Vagina (tissue), 2 donors: ENCODE results near the gene GCNT3.

Experiments used
- CTCF ChIP-seq, 3 experiments: fragments of 450-650 bp in 2 of 3; fragments of 200-600 bp in 1 of 3; sonication (generic) in 1 of 3; IDR thresholded peaks; one replicate each; pipeline ENCODE4 v1.5.1; 2017 to 2019; ENCODE audit warnings: antibody characterized with exemption in 3 of 3, mild to moderate bottlenecking in 2 of 3, moderate library complexity in 2 of 3
- POLR2AphosphoS5 ChIP-seq, 2 donors: sonication (generic); formaldehyde crosslinking; IDR thresholded peaks; one replicate each; pipeline ENCODE4 v1.9.0; 2017; ENCODE audit warnings: antibody characterized with exemption in 2 of 2, mild to moderate bottlenecking in 2 of 2, low read depth in 1 of 2; ENCODE audit not compliant: insufficient read depth in 1 of 2

DNA sequence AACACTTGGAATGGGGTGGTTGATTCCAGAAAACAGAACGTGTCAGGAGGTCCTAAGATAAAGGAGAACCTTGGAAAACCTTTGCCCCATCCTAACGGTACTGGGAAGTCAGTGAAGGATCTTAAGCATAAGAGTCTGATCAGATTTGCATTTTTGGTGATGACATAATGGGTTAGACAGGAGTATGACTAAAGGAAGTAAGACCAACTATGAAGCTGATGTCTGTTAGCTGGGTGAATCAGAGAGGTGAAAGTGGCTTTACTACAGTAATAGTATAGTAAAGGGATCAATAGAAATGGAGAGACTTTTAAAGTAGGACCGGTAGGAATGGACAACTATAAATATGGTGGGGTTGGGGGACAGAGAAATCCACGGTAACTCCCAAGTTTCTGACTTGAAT, 33.2 kb downstream of the GCNT3 start:
- TF ChIP-seq POLR2AphosphoS5 (IDR thresholded peaks at IDR 0.05; ENCODE audit: insufficient read depth in 1 of 2, low read depth in 1 of 2) (no peak), CTCF (IDR thresholded peaks at IDR 0.05) (no peak)
